Glutamatergic neuron (in vitro differentiated cells): ENCODE results near the gene PKNOX1. TPM values are rescaled to one million over a fixed set of nuclear protein-coding genes. Genes with fewer than 3 reads are reported as not detected.
"Not testable (repeated sequence)": the region's sequence is repeated elsewhere in the genome, so short reads cannot be mapped to it uniquely, and the experiment has no call there.

Experiments
- DNase-seq: peaks from one replicate; pipeline ENCODE4 v3.0.0; 2022
- H3K27ac Mint-ChIP-seq: one replicate; pipeline ENCODE4 v1.8.0; 2020; ENCODE audit warnings: mild to moderate bottlenecking, mixed read lengths, inconsistent platforms; ENCODE audit not compliant: unreplicated experiment
- H3K27me3 Mint-ChIP-seq: one replicate; pipeline ENCODE4 v1.8.0; 2020; ENCODE audit warnings: mild to moderate bottlenecking, moderate library complexity, mixed read lengths, inconsistent platforms; ENCODE audit not compliant: unreplicated experiment
- H3K36me3 Mint-ChIP-seq: one replicate; pipeline ENCODE4 v1.8.0; 2020; ENCODE audit warnings: mild to moderate bottlenecking, mixed read lengths, inconsistent platforms; ENCODE audit not compliant: unreplicated experiment
- H3K4me1 Mint-ChIP-seq: one replicate; pipeline ENCODE4 v1.8.0; 2020; ENCODE audit warnings: mild to moderate bottlenecking, low read depth, mixed read lengths, inconsistent platforms; ENCODE audit not compliant: unreplicated experiment
- H3K4me3 Mint-ChIP-seq: one replicate; pipeline ENCODE4 v1.8.0; 2020; ENCODE audit warnings: mild to moderate bottlenecking, mixed read lengths, inconsistent platforms; ENCODE audit not compliant: unreplicated experiment
- H3K9me3 Mint-ChIP-seq: one replicate; pipeline ENCODE4 v1.8.0; 2020; ENCODE audit warnings: mild to moderate bottlenecking, moderate library complexity, mixed read lengths, inconsistent platforms; ENCODE audit not compliant: unreplicated experiment
- total RNA-seq: library from RNA; stranded (reverse); fragmentation: NEBNext Ultra II Directional; extraction: Animal tissue kit (Norgen Biotek cat#: 25700); gene quantifications from one replicate; pipeline ENCODE4 v1.2.1, GENCODE V29; 2021; ENCODE audit not compliant: unreplicated experiment
- TF ChIP-seq, protein P1 (sequence below): fragments of 200-600 bp; sonication (generic); IDR thresholded peaks from one replicate; pipeline ENCODE4 v1.5.0; 2021; ENCODE audit not compliant: partially characterized antibody, unreplicated experiment

The PKNOX1 gene
- total RNA-seq, 1 donor from 2014 or later: 28.7 TPM

DNA sequence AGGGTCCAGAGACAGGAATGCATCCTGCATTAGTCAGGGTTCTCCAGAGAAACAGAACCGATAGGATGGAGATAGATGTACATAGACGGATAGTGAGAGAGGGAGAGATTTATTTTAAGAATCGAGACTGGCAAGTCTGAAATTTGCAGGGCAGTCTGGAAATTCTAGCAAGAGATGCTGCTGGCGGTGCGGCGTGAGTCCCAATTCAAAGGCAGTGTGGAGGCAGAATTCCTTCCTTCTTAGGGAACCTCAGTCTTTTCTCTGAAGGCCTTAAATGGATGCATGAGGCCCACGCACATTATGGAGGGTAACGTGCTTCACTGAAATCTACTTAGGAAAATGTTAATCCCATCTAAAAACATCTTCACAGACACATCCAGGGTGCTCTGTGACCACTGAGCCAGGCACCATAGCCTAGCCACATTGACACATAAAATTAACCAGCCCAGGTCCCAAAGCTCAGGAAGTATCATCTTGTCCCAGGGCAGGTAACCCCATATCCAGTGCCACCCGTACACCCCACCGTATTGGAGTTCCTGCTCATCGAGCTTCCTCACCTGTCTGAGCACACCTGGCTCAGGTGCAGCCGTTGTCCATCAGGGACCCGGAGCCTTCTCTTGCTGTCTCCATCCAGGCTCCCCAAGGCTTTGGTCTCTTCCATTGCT lies 9.7 kb upstream of the PKNOX1 start:
- no peaks in the 10 kb centered on the region for H3K4me1 Mint-ChIP-seq
- H3K36me3 Mint-ChIP-seq: no peaks in the 10 kb centered on the region
- H3K27ac Mint-ChIP-seq: no peak overlapping the region
- DNase-seq: no peak
- no peak overlapping the region for H3K4me3 Mint-ChIP-seq
- peaks cover 4% of the 10 kb centered on the region for H3K9me3 Mint-ChIP-seq
- H3K27me3 Mint-ChIP-seq: peaks cover 8% of the 10 kb centered on the region
- TF ChIP-seq, protein P1, sequence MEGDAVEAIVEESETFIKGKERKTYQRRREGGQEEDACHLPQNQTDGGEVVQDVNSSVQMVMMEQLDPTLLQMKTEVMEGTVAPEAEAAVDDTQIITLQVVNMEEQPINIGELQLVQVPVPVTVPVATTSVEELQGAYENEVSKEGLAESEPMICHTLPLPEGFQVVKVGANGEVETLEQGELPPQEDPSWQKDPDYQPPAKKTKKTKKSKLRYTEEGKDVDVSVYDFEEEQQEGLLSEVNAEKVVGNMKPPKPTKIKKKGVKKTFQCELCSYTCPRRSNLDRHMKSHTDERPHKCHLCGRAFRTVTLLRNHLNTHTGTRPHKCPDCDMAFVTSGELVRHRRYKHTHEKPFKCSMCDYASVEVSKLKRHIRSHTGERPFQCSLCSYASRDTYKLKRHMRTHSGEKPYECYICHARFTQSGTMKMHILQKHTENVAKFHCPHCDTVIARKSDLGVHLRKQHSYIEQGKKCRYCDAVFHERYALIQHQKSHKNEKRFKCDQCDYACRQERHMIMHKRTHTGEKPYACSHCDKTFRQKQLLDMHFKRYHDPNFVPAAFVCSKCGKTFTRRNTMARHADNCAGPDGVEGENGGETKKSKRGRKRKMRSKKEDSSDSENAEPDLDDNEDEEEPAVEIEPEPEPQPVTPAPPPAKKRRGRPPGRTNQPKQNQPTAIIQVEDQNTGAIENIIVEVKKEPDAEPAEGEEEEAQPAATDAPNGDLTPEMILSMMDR: no peak

DNA sequence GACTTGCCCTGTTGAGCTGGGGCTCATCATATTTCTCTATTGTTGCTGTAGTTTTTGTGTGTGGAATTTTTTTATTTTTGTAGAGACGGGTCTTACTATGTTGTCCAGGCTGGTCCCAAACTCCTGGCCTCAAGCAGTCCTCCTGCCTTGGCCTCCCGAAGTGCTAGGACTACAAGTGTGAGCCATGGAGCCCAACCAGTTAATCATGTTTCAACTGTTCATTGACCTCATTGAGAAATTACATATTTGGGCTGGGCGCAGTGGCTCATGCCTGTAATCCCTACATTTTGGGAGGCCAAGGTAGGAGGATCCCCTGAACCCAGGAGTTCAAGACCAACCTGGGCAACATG lies 9.2 kb upstream of the PKNOX1 start:
- no peak overlapping the region for H3K27ac Mint-ChIP-seq

DNA sequence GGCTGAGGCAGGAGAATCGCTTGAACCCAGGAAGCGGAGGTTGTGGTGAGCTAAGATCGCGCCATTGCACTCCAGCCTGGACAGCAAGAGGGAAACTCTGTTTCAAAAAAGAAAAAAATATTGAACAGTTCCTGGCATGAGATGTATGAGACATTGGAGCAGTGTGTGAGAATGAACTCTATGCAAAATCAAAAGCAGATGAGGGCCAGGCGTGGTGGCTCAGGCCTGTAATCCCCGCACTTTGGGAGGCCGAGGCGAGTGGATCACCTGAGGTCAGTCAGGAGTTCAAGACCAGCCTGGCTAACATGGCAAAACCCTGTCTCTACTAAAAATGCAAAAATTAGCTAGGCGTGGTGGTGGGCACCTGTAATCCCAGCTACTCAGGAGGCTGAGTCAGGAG lies 6.7 kb upstream of the PKNOX1 start:
- not testable (repeated sequence) for H3K4me1 Mint-ChIP-seq, H3K9me3 Mint-ChIP-seq, H3K27me3 Mint-ChIP-seq, H3K27ac Mint-ChIP-seq, H3K4me3 Mint-ChIP-seq, H3K36me3 Mint-ChIP-seq, DNase-seq

More for the DNA sequence above, 9.2 kb upstream of the PKNOX1 start:
- Mint-ChIP-seq H3K36me3 (no peaks in the 10 kb centered on the region), H3K4me3 (no peak overlapping the region), H3K27me3 (peaks cover 8% of the 10 kb centered on the region), H3K4me1 (no peaks in the 10 kb centered on the region), H3K9me3 (peaks cover 4% of the 10 kb centered on the region)
- TF ChIP-seq, protein P1: no peak
- no peak for DNase-seq

DNA sequence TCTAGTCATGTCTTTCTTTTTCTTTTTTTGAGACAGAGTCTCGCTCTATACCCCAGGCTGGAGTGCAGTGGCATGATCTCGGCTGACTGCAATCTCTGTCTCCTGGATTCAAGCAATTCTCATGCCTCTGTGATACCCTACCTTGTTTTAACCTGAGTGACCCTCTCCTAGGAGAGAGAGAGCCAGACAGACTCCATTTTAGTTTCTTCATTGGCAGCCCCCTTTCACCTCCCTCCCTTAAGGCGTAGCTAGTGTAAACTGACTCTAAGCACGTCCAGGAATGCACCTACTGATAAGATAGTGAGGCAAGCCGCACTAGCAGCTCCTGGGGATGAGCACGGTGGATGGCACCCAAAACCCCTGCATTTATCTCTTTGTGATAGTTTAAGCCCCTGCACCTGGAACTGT lies 5.2 kb upstream of the PKNOX1 start:
- H3K9me3 Mint-ChIP-seq: peaks cover 3% of the 10 kb centered on the region
- H3K36me3 Mint-ChIP-seq: no peaks in the 10 kb centered on the region
- TF ChIP-seq, protein P1: no peak
- no peak overlapping the region for H3K4me3 Mint-ChIP-seq
- DNase-seq: no peak
- H3K27me3 Mint-ChIP-seq: peaks cover 7% of the 10 kb centered on the region
- no peak overlapping the region for H3K27ac Mint-ChIP-seq
- no peaks in the 10 kb centered on the region for H3K4me1 Mint-ChIP-seq

DNA sequence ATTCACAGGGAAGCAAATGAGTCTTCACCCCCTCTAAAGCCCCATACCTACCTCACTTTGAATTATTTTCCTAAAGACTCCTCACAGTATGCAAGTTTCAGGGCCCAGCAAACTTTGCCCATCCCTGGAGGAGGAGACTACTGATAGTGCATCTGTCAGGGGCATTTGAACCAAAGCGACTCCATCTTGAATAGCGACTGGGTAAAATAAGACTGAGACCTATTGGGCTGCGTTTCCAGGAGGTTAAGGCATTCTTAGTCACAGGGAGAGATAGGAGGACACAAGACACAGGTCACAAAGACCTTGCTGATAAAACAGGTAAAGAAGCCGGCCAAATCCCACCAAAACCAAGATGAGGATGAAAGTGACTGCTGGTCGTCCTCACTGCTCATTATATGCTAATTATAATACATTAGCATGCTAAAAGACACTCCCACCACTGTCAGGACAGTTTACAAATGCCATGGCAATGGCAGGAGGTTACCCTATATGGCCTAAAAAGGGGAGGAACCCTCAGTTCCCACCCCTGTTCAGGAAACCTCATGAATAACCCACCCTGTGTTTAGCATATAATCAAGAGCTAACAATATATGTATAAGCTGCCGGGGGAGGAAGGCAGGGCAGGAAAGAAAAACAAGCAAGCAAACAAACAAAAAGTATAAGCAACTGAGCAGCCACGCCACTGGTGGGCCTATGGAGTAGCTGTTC lies 3.3 kb upstream of the PKNOX1 start:
- Mint-ChIP-seq H3K27ac (no peak overlapping the region), H3K4me3 (no peak overlapping the region), H3K36me3 (no peaks in the 10 kb centered on the region), H3K4me1 (no peaks in the 10 kb centered on the region), H3K9me3 (no peaks in the 10 kb centered on the region), H3K27me3 (peaks cover 8% of the 10 kb centered on the region)
- TF ChIP-seq, protein P1: no peak
- DNase-seq: no peak
